ENCODE measurements around the gene RNU1-3.
"Not testable (repeated sequence)": the region's sequence is repeated elsewhere in the genome, so short reads cannot be mapped to it uniquely, and the experiment has no call there.

GRCh38 chr1:16680366-16680765 lies 13.6 kb upstream of the RNU1-3 start:
- TF ChIP-seq EZH2phosphoT487 (IDR thresholded peaks at IDR 0.05; ENCODE audit: insufficient read depth, low read depth); EZH2 (IDR thresholded peaks at IDR 0.05; ENCODE audit: insufficient read depth, poor library complexity, severe bottlenecking): not testable (repeated sequence)
